ENCODE measurements around the gene VPS4B.

VPS4B gene

DNA sequence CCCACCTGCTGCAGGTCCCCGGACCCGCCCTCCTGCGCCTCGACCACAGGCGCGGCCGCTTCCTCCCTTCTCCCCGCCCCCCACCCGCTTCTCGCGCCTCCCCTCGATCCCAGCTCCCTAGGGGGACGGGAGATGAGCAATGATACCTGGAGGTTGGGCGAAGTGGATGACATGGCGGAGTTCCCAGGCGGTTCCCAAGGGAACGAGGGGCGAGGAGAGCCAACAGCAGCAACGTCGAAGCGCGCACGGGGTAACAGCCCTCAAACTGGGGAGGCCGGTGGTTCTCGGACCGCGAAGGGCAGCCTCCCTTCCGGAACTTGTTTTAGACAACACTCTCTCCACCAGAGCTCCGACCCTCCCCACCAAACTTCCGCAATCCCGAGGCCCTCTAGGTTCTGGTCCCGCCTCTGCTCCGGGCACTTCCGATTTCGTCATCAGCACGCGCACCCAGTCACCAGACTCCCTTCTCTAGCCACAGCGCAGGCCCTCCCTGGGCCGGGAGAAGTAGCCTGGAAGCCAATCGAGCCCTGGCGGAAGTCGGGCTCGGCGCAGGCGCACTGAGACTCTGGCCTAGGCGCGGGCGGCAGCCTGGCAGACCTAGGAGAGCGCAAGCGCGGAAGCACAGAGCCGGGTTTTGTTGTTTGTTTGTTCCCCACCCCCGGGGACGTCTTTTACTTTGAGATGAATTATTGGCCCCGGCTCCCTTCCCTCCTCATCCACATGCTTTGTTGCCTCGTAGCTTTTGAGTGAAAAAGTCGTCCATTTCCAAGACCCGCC lies at the start of gene VPS4B:
TSS of gene VPS4B (minus strand) at position 390 of the 777 bp plus-strand sequence. CDS start at position 173, 217 bp downstream.
- peak within 1 kb of the TSS; percentile 96 for H3K27ac ChIP-seq
- peak; percentile 100 for DNase-seq
- no peaks in the 10 kb centered on the region for H3K27me3 ChIP-seq (ENCODE audit: insufficient read depth, low read depth, severe bottlenecking)
- H3K4me3 ChIP-seq (ENCODE audit: low read depth, low read length) = peak within 1 kb of the TSS; percentile 98
- no peaks in the 10 kb centered on the region for H3K9me3 ChIP-seq (ENCODE audit: severe bottlenecking)
- H3K36me3 ChIP-seq = peaks cover 29% of the 10 kb centered on the region
- TF ChIP-seq, protein P1, sequence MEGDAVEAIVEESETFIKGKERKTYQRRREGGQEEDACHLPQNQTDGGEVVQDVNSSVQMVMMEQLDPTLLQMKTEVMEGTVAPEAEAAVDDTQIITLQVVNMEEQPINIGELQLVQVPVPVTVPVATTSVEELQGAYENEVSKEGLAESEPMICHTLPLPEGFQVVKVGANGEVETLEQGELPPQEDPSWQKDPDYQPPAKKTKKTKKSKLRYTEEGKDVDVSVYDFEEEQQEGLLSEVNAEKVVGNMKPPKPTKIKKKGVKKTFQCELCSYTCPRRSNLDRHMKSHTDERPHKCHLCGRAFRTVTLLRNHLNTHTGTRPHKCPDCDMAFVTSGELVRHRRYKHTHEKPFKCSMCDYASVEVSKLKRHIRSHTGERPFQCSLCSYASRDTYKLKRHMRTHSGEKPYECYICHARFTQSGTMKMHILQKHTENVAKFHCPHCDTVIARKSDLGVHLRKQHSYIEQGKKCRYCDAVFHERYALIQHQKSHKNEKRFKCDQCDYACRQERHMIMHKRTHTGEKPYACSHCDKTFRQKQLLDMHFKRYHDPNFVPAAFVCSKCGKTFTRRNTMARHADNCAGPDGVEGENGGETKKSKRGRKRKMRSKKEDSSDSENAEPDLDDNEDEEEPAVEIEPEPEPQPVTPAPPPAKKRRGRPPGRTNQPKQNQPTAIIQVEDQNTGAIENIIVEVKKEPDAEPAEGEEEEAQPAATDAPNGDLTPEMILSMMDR (IDR thresholded peaks at IDR 0.05; ENCODE audit: low read depth, low read length) = no peak

DNA sequence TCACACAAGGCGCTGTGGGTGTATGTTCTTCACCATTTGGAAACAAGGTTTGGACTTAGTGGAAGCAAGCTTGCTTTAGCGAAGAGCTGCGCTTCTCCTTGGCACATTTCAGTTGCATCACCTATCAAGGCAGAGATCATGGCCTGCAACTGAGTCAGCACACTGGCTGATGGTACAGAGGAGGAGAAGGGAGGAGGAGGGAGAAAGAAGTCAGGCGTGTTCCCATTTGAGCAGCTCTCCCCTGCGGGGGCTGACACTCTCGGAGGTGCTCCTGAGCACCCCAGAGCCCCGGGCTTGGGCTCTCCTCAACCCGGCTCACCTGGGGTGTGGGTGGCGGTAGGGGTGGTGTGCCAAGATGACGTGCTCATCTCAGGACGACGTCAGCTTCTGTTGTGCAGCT lies 48.5 kb upstream of the VPS4B start:
- Histone ChIP-seq H3K36me3 (no peaks in the 10 kb centered on the region), H3K9me3 (ENCODE audit: severe bottlenecking) (no peaks in the 10 kb centered on the region), H3K4me3 (ENCODE audit: low read depth, low read length) (no peak overlapping the region), H3K27ac (no peak overlapping the region), H3K27me3 (ENCODE audit: insufficient read depth, low read depth, severe bottlenecking) (no peaks in the 10 kb centered on the region)
- DNase-seq = no peak
- TF ChIP-seq, protein P1 (IDR thresholded peaks at IDR 0.05; ENCODE audit: low read depth, low read length) = no peak

DNA sequence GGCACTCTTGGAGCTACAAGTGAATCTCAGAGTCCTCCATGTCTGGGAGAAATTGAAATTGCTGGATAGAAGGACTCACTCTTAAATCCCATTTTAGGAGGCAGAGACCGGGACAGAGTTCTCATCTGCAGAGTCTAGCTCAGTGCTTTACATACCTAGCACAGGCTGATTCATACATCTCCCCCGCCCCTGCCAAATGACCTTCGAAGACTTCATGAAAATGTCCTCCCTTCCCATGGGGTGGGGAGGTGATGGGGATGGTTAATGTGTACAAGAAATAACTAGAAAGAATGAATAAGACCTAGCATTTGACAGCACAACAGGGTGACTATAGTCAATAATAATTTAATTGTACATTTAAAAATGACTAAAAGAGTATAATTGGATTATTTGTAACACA lies 46.3 kb upstream of the VPS4B start:
- H3K36me3 ChIP-seq = no peaks in the 10 kb centered on the region
- no peaks in the 10 kb centered on the region for H3K27me3 ChIP-seq (ENCODE audit: insufficient read depth, low read depth, severe bottlenecking)

DNA sequence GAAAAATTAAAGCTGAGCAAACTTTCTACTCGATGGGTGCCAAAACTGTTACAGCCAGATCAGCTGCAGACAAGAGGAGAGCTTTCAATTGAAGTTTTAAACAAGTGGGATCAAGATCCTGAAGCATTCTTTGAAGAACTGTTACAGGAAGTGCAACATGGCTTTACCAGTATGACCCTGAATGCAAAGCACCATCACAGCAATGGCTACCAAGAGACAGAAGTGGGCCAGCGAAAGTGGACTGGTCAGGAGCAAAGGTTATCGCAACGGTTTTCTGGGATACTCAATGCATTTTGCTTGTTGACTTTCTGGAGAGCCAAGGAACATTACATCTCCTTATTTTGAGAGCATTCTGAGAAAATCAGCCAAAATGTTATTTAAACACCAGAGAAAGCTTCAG lies 45.4 kb upstream of the VPS4B start:
- DNase-seq = no peak
- no peak overlapping the region for H3K4me3 ChIP-seq (ENCODE audit: low read depth, low read length)
- H3K27me3 ChIP-seq (ENCODE audit: insufficient read depth, low read depth, severe bottlenecking) = no peaks in the 10 kb centered on the region
- TF ChIP-seq, protein P1 (IDR thresholded peaks at IDR 0.05; ENCODE audit: low read depth, low read length) = no peak
- H3K27ac ChIP-seq = no peak overlapping the region
- no peaks in the 10 kb centered on the region for H3K9me3 ChIP-seq (ENCODE audit: severe bottlenecking)
- H3K36me3 ChIP-seq = no peaks in the 10 kb centered on the region

More for the DNA sequence above, 46.3 kb upstream of the VPS4B start:
- no peaks in the 10 kb centered on the region for H3K9me3 ChIP-seq (ENCODE audit: severe bottlenecking)
- DNase-seq = no peak
- no peak overlapping the region for H3K27ac ChIP-seq
- TF ChIP-seq, protein P1 (IDR thresholded peaks at IDR 0.05; ENCODE audit: low read depth, low read length) = no peak
- H3K4me3 ChIP-seq (ENCODE audit: low read depth, low read length) = no peak overlapping the region

DNA sequence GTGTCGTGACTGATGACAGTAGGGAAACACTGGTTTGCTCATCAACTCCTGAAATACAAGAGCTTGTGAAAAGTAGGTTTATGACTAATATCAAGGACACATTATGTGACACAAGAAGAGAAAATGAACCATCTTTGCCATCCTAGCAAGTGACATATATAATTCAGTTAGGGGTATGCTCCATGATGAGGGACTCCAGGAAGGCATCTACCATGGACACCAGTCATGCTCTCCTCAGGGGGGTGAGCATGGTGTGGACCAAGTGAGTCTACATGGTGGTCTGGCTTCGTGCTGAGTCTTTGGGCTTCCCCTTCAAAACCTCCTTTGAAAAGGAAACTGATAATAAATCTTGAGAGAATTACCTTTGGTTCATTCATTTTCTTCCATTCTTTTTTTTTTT lies 42.8 kb upstream of the VPS4B start:
- no peak overlapping the region for H3K4me3 ChIP-seq (ENCODE audit: low read depth, low read length)
- TF ChIP-seq, protein P1 (IDR thresholded peaks at IDR 0.05; ENCODE audit: low read depth, low read length) = no peak
- no peaks in the 10 kb centered on the region for H3K9me3 ChIP-seq (ENCODE audit: severe bottlenecking)
- H3K27ac ChIP-seq = no peak overlapping the region
- H3K27me3 ChIP-seq (ENCODE audit: insufficient read depth, low read depth, severe bottlenecking) = no peaks in the 10 kb centered on the region
- no peaks in the 10 kb centered on the region for H3K36me3 ChIP-seq
- no peak for DNase-seq

DNA sequence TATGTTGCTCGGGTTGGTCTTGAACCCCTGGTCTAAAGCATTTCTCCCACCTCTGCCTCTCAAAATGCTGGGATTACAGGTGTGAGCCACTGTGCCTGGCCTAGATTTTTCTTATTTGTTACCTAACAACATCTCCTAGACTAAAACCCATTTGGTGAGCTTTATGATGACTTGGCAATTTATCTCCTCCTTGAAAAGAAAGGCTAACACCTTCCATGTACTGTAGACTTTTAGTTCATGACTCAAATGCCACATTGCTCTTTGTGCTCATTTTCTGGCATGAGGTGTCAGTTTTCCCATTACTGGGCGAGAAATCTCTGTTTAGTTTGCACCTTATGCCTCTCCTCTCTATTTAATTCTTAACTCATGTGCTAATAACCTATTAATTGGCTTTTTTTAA lies 42.2 kb upstream of the VPS4B start:
- Histone ChIP-seq H3K36me3 (no peaks in the 10 kb centered on the region), H3K27ac (no peak overlapping the region)
- TF ChIP-seq, protein P1 (IDR thresholded peaks at IDR 0.05; ENCODE audit: low read depth, low read length) = no peak

More for the DNA sequence above, 42.2 kb upstream of the VPS4B start:
- H3K27me3 ChIP-seq (ENCODE audit: insufficient read depth, low read depth, severe bottlenecking) = no peaks in the 10 kb centered on the region
- H3K4me3 ChIP-seq (ENCODE audit: low read depth, low read length) = no peak overlapping the region
- no peak for DNase-seq
- H3K9me3 ChIP-seq (ENCODE audit: severe bottlenecking) = no peaks in the 10 kb centered on the region
